ENCODE measurements around the gene CFDP1.
"Not testable (repeated sequence)": the region's sequence is repeated elsewhere in the genome, so short reads cannot be mapped to it uniquely, and the experiment has no call there.

Gene CFDP1

GRCh38 chr16:75296606-75297005 lies 136.7 kb downstream of the CFDP1 start:
- no peak for DNase-seq (ENCODE audit: low read depth in 3 of 3, low spot score in 1 of 3)

- DNase-seq (ENCODE audit: low read depth in 3 of 3, low spot score in 1 of 3): no peak
Measured at GRCh38 chr16:75294773-75295459, 138.4 kb downstream of the CFDP1 start.

GRCh38 chr16:75293772-75294171 lies 139.5 kb downstream of the CFDP1 start:
- no peak for DNase-seq (ENCODE audit: low read depth in 3 of 3, low spot score in 1 of 3)

- DNase-seq (ENCODE audit: low read depth in 3 of 3, low spot score in 1 of 3): no peak
Measured at GRCh38 chr16:75293173-75293572, 140.1 kb downstream of the CFDP1 start.

- DNase-seq (ENCODE audit: low read depth in 3 of 3, low spot score in 1 of 3): no peak
Measured at GRCh38 chr16:75292691-75293090, 140.6 kb downstream of the CFDP1 start.

GRCh38 chr16:75289189-75289588 lies 144.1 kb downstream of the CFDP1 start:
- no peak for DNase-seq (ENCODE audit: low read depth in 3 of 3, low spot score in 1 of 3)

- no peak for DNase-seq (ENCODE audit: low read depth in 3 of 3, low spot score in 1 of 3)
Measured at GRCh38 chr16:75288596-75289120, 144.6 kb downstream of the CFDP1 start.

GRCh38 chr16:75288181-75288580 lies 145.1 kb downstream of the CFDP1 start:
- no peak for DNase-seq (ENCODE audit: low read depth in 3 of 3, low spot score in 1 of 3)

GRCh38 chr16:75287708-75288107 lies 145.6 kb downstream of the CFDP1 start:
- no peak for DNase-seq (ENCODE audit: low read depth in 3 of 3, low spot score in 1 of 3)

GRCh38 chr16:75286389-75286788 lies 146.9 kb downstream of the CFDP1 start:
- no peak for DNase-seq (ENCODE audit: low read depth in 3 of 3, low spot score in 1 of 3)

GRCh38 chr16:75282466-75283281 lies 150.6 kb downstream of the CFDP1 start:
- DNase-seq (ENCODE audit: low read depth in 3 of 3, low spot score in 1 of 3): no peak

GRCh38 chr16:75281826-75282225 lies 151.5 kb downstream of the CFDP1 start:
- no peak for DNase-seq (ENCODE audit: low read depth in 3 of 3, low spot score in 1 of 3)

- not testable (repeated sequence) for DNase-seq (ENCODE audit: low read depth in 3 of 3, low spot score in 1 of 3)
Measured at GRCh38 chr16:75281009-75281408, 152.3 kb downstream of the CFDP1 start.

GRCh38 chr16:75280331-75280804 lies 152.9 kb downstream of the CFDP1 start:
- no peak for DNase-seq (ENCODE audit: low read depth in 3 of 3, low spot score in 1 of 3)

- no peak for DNase-seq (ENCODE audit: low read depth in 3 of 3, low spot score in 1 of 3)
Measured at GRCh38 chr16:75279305-75279704, 154.0 kb downstream of the CFDP1 start.

GRCh38 chr16:75273054-75273925 lies 160.0 kb downstream of the CFDP1 start:
- no peak for DNase-seq (ENCODE audit: low read depth in 3 of 3, low spot score in 1 of 3)

GRCh38 chr16:75272629-75273028 lies 160.7 kb downstream of the CFDP1 start:
- not testable (repeated sequence) for DNase-seq (ENCODE audit: low read depth in 3 of 3, low spot score in 1 of 3)

- DNase-seq (ENCODE audit: low read depth in 3 of 3, low spot score in 1 of 3): no peak
Measured at GRCh38 chr16:75272097-75272551, 161.2 kb downstream of the CFDP1 start.

- DNase-seq (ENCODE audit: low read depth in 3 of 3, low spot score in 1 of 3): no peak
Measured at GRCh38 chr16:75271441-75272096, 161.7 kb downstream of the CFDP1 start.

GRCh38 chr16:75269358-75269757 lies 163.9 kb downstream of the CFDP1 start:
- DNase-seq (ENCODE audit: low read depth in 3 of 3, low spot score in 1 of 3): not testable (repeated sequence)

All from stimulated activated CD4-positive, alpha-beta T cell treated with anti-CD3 and anti-CD28 coated beads, TNF-alpha, amount 100 ng/mL, for 1 hour (primary cell).